GM12872 (cell line): ENCODE measurements around the gene TRH.

ENCODE experiments used
- CTCF ChIP-seq: IDR thresholded peaks from 3 replicates; pipeline ENCODE4 v1.5.1; 2011; ENCODE audit warnings: low read depth, mild to moderate bottlenecking, low read length, moderate library complexity; ENCODE audit not compliant: insufficient read depth

Gene TRH

GRCh38 chr3:129965937-129966336 is 8.6 kb upstream of the TRH start:
- TF ChIP-seq CTCF, result no peak

GRCh38 chr3:129966876-129967275 is 7.6 kb upstream of the TRH start:
- no peak for TF ChIP-seq CTCF

GRCh38 chr3:129967761-129968160 is 6.8 kb upstream of the TRH start:
- TF ChIP-seq CTCF, result no peak

- TF ChIP-seq CTCF, result no peak
Measured at GRCh38 chr3:129971351-129972052, 3.0 kb upstream of the TRH start.

- no peak for TF ChIP-seq CTCF
Measured at GRCh38 chr3:129972301-129972700, 2.2 kb upstream of the TRH start.

- TF ChIP-seq CTCF, result no peak
Measured at GRCh38 chr3:129973853-129974563, 512 bp upstream of the TRH start.

GRCh38 chr3:129974833-129975704 is 549 bp downstream of the TRH start:
- no peak for TF ChIP-seq CTCF
